GM13977 (cell line): ENCODE results near the gene SORBS2.

ENCODE experiments used
- DNase-seq: peaks from one replicate; pipeline ENCODE4 v3.0.0; 2012; ENCODE audit warnings: low spot score
- in situ Hi-C: fragments of 300-500 bp; cut with MboI; formaldehyde crosslinking; loops from one replicate; pipeline ENCODE4 v1.12.0; 2022; ENCODE audit warnings: low sequenced_read_pairs, low pct_unique_long_range_greater_than_20kb, mixed read lengths, inconsistent platforms; ENCODE audit not compliant: unreplicated experiment
- TF ChIP-seq, protein P1 (sequence below): IDR thresholded peaks from 2 replicates; pipeline ENCODE4 v1.5.1; 2012; ENCODE audit warnings: mild to moderate bottlenecking, control low read depth; ENCODE audit not compliant: insufficient read depth; ENCODE audit errors: extremely low read depth, missing control alignments

The SORBS2 gene

DNA sequence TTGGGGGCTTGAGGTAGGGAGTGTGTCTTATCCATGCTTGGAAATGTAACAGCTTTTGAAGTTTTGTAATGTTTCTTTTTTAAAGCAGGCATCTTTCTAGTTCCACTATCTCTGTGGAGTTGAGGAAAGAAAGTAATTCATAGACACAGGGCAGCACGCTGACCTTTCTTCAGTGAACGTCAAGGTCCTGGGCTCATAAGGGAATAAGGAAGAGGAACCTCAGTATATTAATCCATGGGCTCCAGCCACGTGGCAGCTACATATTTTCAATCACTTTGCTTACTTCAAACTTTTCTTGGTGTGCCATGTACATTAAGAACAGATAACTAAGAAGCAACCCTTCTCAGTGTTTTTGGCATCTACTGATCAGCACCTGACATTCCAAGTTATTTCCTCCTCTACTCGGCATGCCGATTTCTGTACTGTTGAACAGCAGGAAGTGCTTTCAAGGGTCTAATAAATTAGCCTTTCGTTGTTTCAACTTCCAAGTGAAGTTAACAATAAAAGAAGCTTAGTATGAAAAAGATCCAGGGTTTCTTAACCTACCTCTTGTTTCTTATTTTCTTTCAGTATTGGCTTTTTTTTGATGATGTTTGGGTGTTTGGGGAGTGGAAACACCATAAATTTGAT is 88.2 kb downstream of the SORBS2 start:
- DNase-seq = no peak
- in situ Hi-C loops = no loop called here
- TF ChIP-seq, protein P1, sequence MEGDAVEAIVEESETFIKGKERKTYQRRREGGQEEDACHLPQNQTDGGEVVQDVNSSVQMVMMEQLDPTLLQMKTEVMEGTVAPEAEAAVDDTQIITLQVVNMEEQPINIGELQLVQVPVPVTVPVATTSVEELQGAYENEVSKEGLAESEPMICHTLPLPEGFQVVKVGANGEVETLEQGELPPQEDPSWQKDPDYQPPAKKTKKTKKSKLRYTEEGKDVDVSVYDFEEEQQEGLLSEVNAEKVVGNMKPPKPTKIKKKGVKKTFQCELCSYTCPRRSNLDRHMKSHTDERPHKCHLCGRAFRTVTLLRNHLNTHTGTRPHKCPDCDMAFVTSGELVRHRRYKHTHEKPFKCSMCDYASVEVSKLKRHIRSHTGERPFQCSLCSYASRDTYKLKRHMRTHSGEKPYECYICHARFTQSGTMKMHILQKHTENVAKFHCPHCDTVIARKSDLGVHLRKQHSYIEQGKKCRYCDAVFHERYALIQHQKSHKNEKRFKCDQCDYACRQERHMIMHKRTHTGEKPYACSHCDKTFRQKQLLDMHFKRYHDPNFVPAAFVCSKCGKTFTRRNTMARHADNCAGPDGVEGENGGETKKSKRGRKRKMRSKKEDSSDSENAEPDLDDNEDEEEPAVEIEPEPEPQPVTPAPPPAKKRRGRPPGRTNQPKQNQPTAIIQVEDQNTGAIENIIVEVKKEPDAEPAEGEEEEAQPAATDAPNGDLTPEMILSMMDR = no peak

DNA sequence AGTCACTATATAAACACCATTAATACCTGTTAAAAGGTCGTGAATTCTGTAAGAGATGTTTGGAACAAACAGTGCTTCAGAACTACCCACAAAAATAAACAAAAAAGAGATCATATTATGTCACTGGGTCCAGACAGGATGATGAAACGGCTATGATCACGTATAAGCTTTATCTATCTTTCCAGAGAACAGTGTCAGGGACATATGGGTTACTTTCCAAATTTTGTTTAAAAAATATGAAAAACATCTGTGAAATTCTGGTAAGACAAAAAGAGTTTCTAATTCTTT is 90.0 kb downstream of the SORBS2 start:
- DNase-seq = no peak
- TF ChIP-seq, protein P1 = no peak
- in situ Hi-C loops = no loop called here

- in situ Hi-C loops = no loop called here
- TF ChIP-seq, protein P1 = no peak
- no peak for DNase-seq
These were observed 90.6 kb downstream of the SORBS2 start for GRCh38 chr4:185721190-185722028.

GRCh38 chr4:185719500-185719858 is 92.5 kb downstream of the SORBS2 start:
- TF ChIP-seq, protein P1 = no peak
- in situ Hi-C loops = no loop called here
- DNase-seq = no peak

GRCh38 chr4:185718578-185719499 is 93.2 kb downstream of the SORBS2 start:
- DNase-seq = no peak
- in situ Hi-C loops = no loop called here
- TF ChIP-seq, protein P1 = no peak

DNA sequence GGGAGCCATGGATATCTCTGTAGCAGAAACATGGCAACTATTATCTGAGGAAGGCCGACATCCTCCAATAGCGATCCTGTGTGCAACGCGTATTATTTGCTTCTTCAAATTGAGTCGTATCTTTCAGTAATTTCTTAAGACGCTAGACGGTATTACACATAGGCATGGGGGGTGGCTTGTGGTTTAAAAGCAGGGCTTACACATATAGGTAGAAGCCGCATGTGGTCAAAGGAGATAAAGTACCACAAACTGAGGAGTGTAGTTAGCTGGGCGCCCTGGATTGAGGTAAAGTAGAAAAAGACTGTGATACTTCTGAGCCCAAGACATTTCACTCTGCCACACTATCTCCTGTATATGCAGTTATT is 94.6 kb downstream of the SORBS2 start:
- no peak for DNase-seq
- in situ Hi-C loops = no loop called here
- TF ChIP-seq, protein P1 = no peak
